Measurements from ENCODE around the gene COG6. TPM values are rescaled to one million over a fixed set of nuclear protein-coding genes. Genes with fewer than 3 reads are reported as not detected.
A peak's percentile ranks its signal among the peaks of the same experiment; 100 is the strongest.

COG6 gene
- total and polyA plus RNA-seq, 2 of the 8 experiments (the other 6 are each of a cell fraction or from before 2014, with no cell fraction given): 8.8 to 22.3 TPM

DNA sequence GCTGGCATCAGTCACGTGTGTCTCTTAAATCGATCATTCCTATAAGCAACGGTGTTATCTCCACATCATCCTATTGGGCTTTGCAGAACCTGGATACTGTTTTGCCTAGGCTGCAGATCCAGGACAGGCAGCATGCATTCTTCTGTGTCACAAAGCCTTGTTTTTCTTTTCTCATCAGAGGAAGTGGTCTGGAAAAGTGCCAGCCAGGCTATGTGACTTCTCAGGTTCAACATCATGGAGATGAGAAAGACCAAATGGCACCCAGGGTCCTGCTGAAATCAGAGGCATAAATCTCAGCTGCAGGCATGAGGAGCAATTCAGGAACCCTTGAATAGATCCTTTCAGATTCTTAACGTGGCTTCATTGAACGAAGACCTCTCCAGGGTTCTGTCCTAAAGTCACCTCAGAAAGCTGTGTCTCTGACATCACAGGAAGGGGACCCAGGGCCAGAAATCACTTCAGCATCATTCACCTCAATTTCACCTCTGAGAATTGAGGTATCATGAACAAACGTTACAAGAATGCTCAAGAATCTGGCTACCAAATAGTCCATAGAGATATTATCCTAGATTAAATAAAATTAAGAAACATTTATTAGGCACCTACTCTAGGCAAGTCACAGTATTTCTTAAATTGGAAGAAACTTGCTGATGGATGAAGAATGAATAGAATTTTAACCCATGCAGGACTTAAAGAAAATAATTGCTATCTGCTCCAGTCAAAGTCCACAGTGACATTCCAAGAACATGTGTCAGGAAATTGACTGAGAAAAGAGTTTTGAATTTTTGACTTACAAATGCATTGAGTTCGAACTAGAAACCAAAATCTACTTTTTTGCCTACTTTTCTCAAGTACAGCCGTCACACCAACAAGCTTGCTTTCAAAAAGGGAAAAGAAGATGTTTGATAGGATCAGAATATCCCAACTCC, 124.1 kb downstream of the COG6 start:
- FAIRE-seq: no peak
- POLR2A ChIA-PET (ENCODE audit: partially characterized antibody): no interaction called here
- H2AFZ ChIP-seq (ENCODE audit: low read length): no peak overlapping the region
- TF ChIP-seq FOSL1 (IDR thresholded peaks at IDR 0.05; ENCODE audit: insufficient read depth, low read depth, low read length) (no peak), TBP (IDR thresholded peaks at IDR 0.05; ENCODE audit: low read depth, low read length) (no peak), POU5F1 (IDR thresholded peaks at IDR 0.05; ENCODE audit: low read depth, low read length) (no peak), SRF (IDR thresholded peaks at IDR 0.05; ENCODE audit: low read depth, low read length) (no peak), JUND (IDR thresholded peaks at IDR 0.05; ENCODE audit: low read length) (no peak), SAP30 (IDR thresholded peaks at IDR 0.05; ENCODE audit: insufficient read depth, insufficient replicate concordance, low read length) (no peak), CHD1 (IDR thresholded peaks at IDR 0.05; ENCODE audit: low read depth, low read length) (no peak), RFX5 (IDR thresholded peaks at IDR 0.05; ENCODE audit: borderline replicate concordance, low read depth, low read length) (no peak), KDM5A (IDR thresholded peaks at IDR 0.05; ENCODE audit: low read length) (no peak), RBBP5 (IDR thresholded peaks at IDR 0.05; ENCODE audit: borderline replicate concordance, low read depth, low read length) (no peak), POLR2AphosphoS5 (IDR thresholded peaks at IDR 0.05; ENCODE audit: low read depth, low read length) (no peak), TAF1 (IDR thresholded peaks at IDR 0.05; ENCODE audit: low read depth, low read length) (no peak), TEAD4 (IDR thresholded peaks at IDR 0.05; ENCODE audit: low read depth, low read length) (no peak)

More for the DNA sequence above, 124.1 kb downstream of the COG6 start:
- DNase-seq (ENCODE audit: low read depth in 1 of 2, low spot score in 2 of 2): no peak
- Histone ChIP-seq H4K5ac (ENCODE audit: insufficient read length, low read depth, low read length) (no peak overlapping the region), H3K14ac (ENCODE audit: insufficient read length) (no peak overlapping the region), H2BK20ac (ENCODE audit: low read length) (no peak overlapping the region), H3K9me3 (ENCODE audit: insufficient read depth in 2 of 2, low read depth in 1 of 2, low read length in 1 of 2) (no peaks in the 10 kb centered on the region), H3K56ac (replicated peaks; ENCODE audit: insufficient read length, low read depth, low read length) (no peak overlapping the region), H2BK12ac (ENCODE audit: low read depth, low read length) (no peak overlapping the region), H3K79me2 (ENCODE audit: control insufficient read depth in 1 of 2, insufficient read depth in 2 of 2, low read length in 2 of 2) (no peaks in the 10 kb centered on the region), H4K20me1 (replicated peaks in 1 of 2; ENCODE audit: control insufficient read depth in 1 of 2, insufficient read depth in 2 of 2, low read length in 2 of 2) (no peaks in the 10 kb centered on the region), H3K4ac (replicated peaks; ENCODE audit: insufficient read length, low read depth, low read length) (peak overlapping the region; percentile 11), H3K23ac (ENCODE audit: insufficient read length) (no peak overlapping the region), H3K27ac (ENCODE audit: low read depth, low read length) (no peak overlapping the region), H3K4me3 (ENCODE audit: extremely low read depth in 1 of 4, insufficient read depth in 2 of 4, low read depth in 3 of 4, low read length in 4 of 4) (no peak overlapping the region), H3K4me2 (ENCODE audit: insufficient read depth in 1 of 2, low read depth in 2 of 2, low read length in 2 of 2) (no peak overlapping the region), H4K8ac (ENCODE audit: extremely low read depth, insufficient read depth, low read length) (no peak overlapping the region), H3K27me3 (replicated peaks in 1 of 4; ENCODE audit: control insufficient read depth in 3 of 4, extremely low read depth in 1 of 4, insufficient read depth in 3 of 4, low read length in 3 of 4) (no peaks in the 10 kb centered on the region), H2AK5ac (ENCODE audit: low read depth, low read length) (no peak overlapping the region), H3K18ac (ENCODE audit: extremely low read depth, low read length) (no peak overlapping the region), H3K79me1 (ENCODE audit: low read depth, low read length) (no peaks in the 10 kb centered on the region), H3K36me3 (ENCODE audit: control insufficient read depth in 2 of 4, insufficient read depth in 4 of 4, low read length in 3 of 4) (no peaks in the 10 kb centered on the region), H3K9ac (replicated peaks in 1 of 4; ENCODE audit: extremely low read depth in 1 of 4, low read depth in 3 of 4, low read length in 3 of 4) (no peak overlapping the region), H3K23me2 (ENCODE audit: low read depth, low read length) (no peaks in the 10 kb centered on the region), H2BK120ac (replicated peaks; ENCODE audit: low read depth, low read length) (no peak overlapping the region), H2BK15ac (ENCODE audit: low read length) (no peak overlapping the region), H2BK5ac (ENCODE audit: low read depth, low read length) (no peak overlapping the region), H3K4me1 (replicated peaks in 1 of 4; ENCODE audit: control insufficient read depth in 3 of 4, insufficient read depth in 4 of 4, low read length in 3 of 4) (no peaks in the 10 kb centered on the region), H4K91ac (replicated peaks; ENCODE audit: insufficient read length, low read length) (no peak overlapping the region)
- WGBS, 2 experiments (ENCODE audit: extremely low coverage in 1 of 2, insufficient coverage in 1 of 2, insufficient read length in 1 of 2, insufficient replicate concordance in 2 of 2, low coverage in 1 of 2, low lambda C conversion rate in 2 of 2, missing lambda C conversion rate in 1 of 2): 88% methylated on average over 8 of the region's 8 CpGs; no CpG with 5 or more reads in 1 of the 2 experiments
- CTCF ChIA-PET (ENCODE audit: partially characterized antibody): interaction anchor here (1.3 to 2.5 kb wide), 3 partner anchors 12 to 163 kb away, joined by 4 to 9 read pairs (median 6); no protein-coding TSS in a partner anchor
